WTC11 (cell line): ENCODE measurements around the gene ZNF214. TPM values are rescaled to one million over a fixed set of nuclear protein-coding genes. Genes with fewer than 3 reads are reported as not detected.

Experiments used
- ATAC-seq: fragments of 200-7000 bp; cut with Tn5 transposase; 2 replicates; pipeline ENCODE4 v1.10.0; 2021; ENCODE audit warnings: mild to moderate bottlenecking, moderate library complexity
- CTCF ChIA-PET: fragments of 300-600 bp; sonication (Branson Sonifier 250); formaldehyde crosslinking; loops from one replicate; lab custom pipeline; 2021; ENCODE audit warnings: antibody characterized with exemption; lab: Charles Lee
- POLR2A ChIA-PET: fragments of 350-600 bp; sonication (Branson Sonifier 250); formaldehyde crosslinking; loops from one replicate; lab custom pipeline; 2021; ENCODE audit warnings: antibody characterized with exemption; lab: Charles Lee
- DNase-seq: peaks from one replicate; pipeline ENCODE4 v3.0.0; 2021; ENCODE audit warnings: low spot score
- H3K27ac Mint-ChIP-seq: 2 replicates; pipeline ENCODE4 v1.8.0; 2021; ENCODE audit warnings: mixed read lengths
- H3K27me3 Mint-ChIP-seq: 2 replicates; pipeline ENCODE4 v1.8.0; 2021; ENCODE audit warnings: low read depth, mild to moderate bottlenecking, moderate library complexity, mixed read lengths
- H3K36me3 Mint-ChIP-seq: 2 replicates; pipeline ENCODE4 v1.8.0; 2021; ENCODE audit warnings: mixed read lengths
- H3K4me1 Mint-ChIP-seq: 2 replicates; pipeline ENCODE4 v1.8.0; 2022; ENCODE audit warnings: mixed read lengths
- H3K4me3 Mint-ChIP-seq: 2 replicates; pipeline ENCODE4 v1.8.0; 2021; ENCODE audit warnings: mild to moderate bottlenecking, moderate library complexity, mixed read lengths
- H3K9me3 Mint-ChIP-seq: 2 replicates; pipeline ENCODE4 v1.8.0; 2021; ENCODE audit warnings: mixed read lengths
- CBFB ChIP-seq: sonication (generic); formaldehyde crosslinking; IDR thresholded peaks from 2 replicates; pipeline ENCODE4 v1.8.1; 2022; ENCODE audit warnings: mild to moderate bottlenecking, low read depth, missing genetic modification reagents
- CREB1 ChIP-seq: sonication (generic); formaldehyde crosslinking; IDR thresholded peaks from 2 replicates; pipeline ENCODE4 v1.8.0; 2023; ENCODE audit warnings: mild to moderate bottlenecking, missing genetic modification reagents
- ELF4 ChIP-seq: sonication (generic); formaldehyde crosslinking; IDR thresholded peaks from 2 replicates; pipeline ENCODE4 v1.8.1; 2022; ENCODE audit warnings: low read depth, mild to moderate bottlenecking, moderate library complexity, missing genetic modification reagents
- EMX1 ChIP-seq: fragments of 250-450 bp; sonication (Bioruptor Pico); IDR thresholded peaks from 2 replicates; pipeline ENCODE4 v1.8.0; 2021; ENCODE audit warnings: mild to moderate bottlenecking
- NFE2L1 ChIP-seq: sonication (generic); formaldehyde crosslinking; IDR thresholded peaks from 2 replicates; pipeline ENCODE4 v1.8.1; 2023; ENCODE audit warnings: missing genetic modification reagents
- NR1H2 ChIP-seq: sonication (generic); formaldehyde crosslinking; IDR thresholded peaks from 2 replicates; pipeline ENCODE4 v1.9.0; 2021; ENCODE audit warnings: mild to moderate bottlenecking, moderate library complexity, missing genetic modification reagents
- OVOL2 ChIP-seq: fragments of 250-450 bp; sonication (Bioruptor Pico); IDR thresholded peaks from 2 replicates; pipeline ENCODE4 v1.9.0; 2021; ENCODE audit warnings: mild to moderate bottlenecking, borderline replicate concordance
- RORB ChIP-seq: fragments of 250-450 bp; sonication (Bioruptor Pico); IDR thresholded peaks from 2 replicates; pipeline ENCODE4 v1.9.0; 2021; ENCODE audit warnings: mild to moderate bottlenecking
- TEAD4 ChIP-seq: sonication (generic); formaldehyde crosslinking; IDR thresholded peaks from 2 replicates; pipeline ENCODE4 v1.8.0; 2022; ENCODE audit warnings: mild to moderate bottlenecking, missing genetic modification reagents
- ZNF138 ChIP-seq: sonication (generic); formaldehyde crosslinking; conservative IDR thresholded peaks from 2 replicates; pipeline ENCODE4 v1.8.1; 2022; ENCODE audit warnings: mild to moderate bottlenecking, moderate library complexity, missing genetic modification reagents
- ZNF396 ChIP-seq: fragments of 250-450 bp; sonication (Bioruptor Pico); IDR thresholded peaks from 2 replicates; pipeline ENCODE4 v1.8.0; 2021; ENCODE audit warnings: mild to moderate bottlenecking, moderate library complexity, borderline replicate concordance
- ZNF423 ChIP-seq: fragments of 250-450 bp; sonication (Bioruptor Pico); IDR thresholded peaks from 2 replicates; pipeline ENCODE4 v2.1.2; 2022; ENCODE audit warnings: mild to moderate bottlenecking, moderate library complexity
- total RNA-seq: library from RNA; stranded (reverse); gene quantifications from 3 replicates; pipeline ENCODE4 v1.2.3, GENCODE V29; 2021
- TF ChIP-seq, protein P1 (sequence below): fragments of 250-450 bp; sonication (Bioruptor Pico); IDR thresholded peaks from 2 replicates; pipeline ENCODE4 v2.1.2; 2022; ENCODE audit warnings: mild to moderate bottlenecking, moderate library complexity
- TF ChIP-seq, protein P2 (sequence below): sonication (generic); formaldehyde crosslinking; IDR thresholded peaks from 2 replicates; pipeline ENCODE4 v1.8.1; 2022; ENCODE audit warnings: mild to moderate bottlenecking, missing genetic modification reagents, moderate library complexity, borderline replicate concordance
- TF ChIP-seq, protein P3 (sequence below): sonication (generic); formaldehyde crosslinking; IDR thresholded peaks from 2 replicates; pipeline ENCODE4 v1.8.0; 2022; ENCODE audit warnings: missing genetic modification reagents
- TF ChIP-seq, protein P4 (sequence below): sonication (generic); formaldehyde crosslinking; IDR thresholded peaks from 2 replicates; pipeline ENCODE4 v1.8.0; 2022; ENCODE audit warnings: mild to moderate bottlenecking, missing genetic modification reagents
- TF ChIP-seq, protein P5 (sequence below): sonication (generic); formaldehyde crosslinking; conservative IDR thresholded peaks from 2 replicates; pipeline ENCODE4 v1.8.1; 2022; ENCODE audit warnings: mild to moderate bottlenecking, missing genetic modification reagents
- TF ChIP-seq, protein P6 (sequence below): sonication (generic); formaldehyde crosslinking; IDR thresholded peaks from 2 replicates; pipeline ENCODE4 v1.8.1; 2022; ENCODE audit warnings: missing genetic modification reagents, borderline replicate concordance
- TF ChIP-seq, protein P7 (sequence below): fragments of 250-450 bp; sonication (Bioruptor Pico); IDR thresholded peaks from 2 replicates; pipeline ENCODE4 v1.9.0; 2021; ENCODE audit warnings: moderate library complexity, mild to moderate bottlenecking, inconsistent platforms, borderline replicate concordance

ZNF214 gene
- total RNA-seq, 1 experiment from 2014 or later, result 4.1 TPM

DNA sequence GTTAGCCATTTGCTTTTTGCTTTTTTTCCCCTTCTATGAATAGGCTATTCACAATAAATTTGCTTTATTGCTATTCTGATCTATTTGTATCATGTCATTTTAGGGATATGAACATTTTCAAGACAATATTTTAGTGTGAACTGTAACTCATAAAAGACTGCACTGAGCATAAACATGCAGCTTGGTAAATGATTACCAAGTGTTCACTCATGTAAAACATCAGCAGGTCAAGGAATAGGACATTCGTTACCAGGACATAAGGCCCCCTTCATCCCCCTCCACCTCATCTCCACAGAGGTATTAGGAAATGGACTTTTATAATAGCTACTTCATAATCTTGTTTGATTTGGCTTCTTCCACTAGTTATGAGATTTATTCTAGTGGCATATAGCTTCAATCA, 12.5 kb upstream of the ZNF214 start (continued):
- no peak for TF ChIP-seq ZNF138 (CRISPR knock-in tag)
- TF ChIP-seq, protein P1, sequence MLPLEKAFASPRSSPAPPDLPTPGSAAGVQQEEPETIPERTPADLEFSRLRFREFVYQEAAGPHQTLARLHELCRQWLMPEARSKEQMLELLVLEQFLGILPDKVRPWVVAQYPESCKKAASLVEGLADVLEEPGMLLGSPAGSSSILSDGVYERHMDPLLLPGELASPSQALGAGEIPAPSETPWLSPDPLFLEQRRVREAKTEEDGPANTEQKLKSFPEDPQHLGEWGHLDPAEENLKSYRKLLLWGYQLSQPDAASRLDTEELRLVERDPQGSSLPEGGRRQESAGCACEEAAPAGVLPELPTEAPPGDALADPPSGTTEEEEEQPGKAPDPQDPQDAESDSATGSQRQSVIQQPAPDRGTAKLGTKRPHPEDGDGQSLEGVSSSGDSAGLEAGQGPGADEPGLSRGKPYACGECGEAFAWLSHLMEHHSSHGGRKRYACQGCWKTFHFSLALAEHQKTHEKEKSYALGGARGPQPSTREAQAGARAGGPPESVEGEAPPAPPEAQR (CRISPR knock-in tag), result no peak
- TF ChIP-seq, protein P2, sequence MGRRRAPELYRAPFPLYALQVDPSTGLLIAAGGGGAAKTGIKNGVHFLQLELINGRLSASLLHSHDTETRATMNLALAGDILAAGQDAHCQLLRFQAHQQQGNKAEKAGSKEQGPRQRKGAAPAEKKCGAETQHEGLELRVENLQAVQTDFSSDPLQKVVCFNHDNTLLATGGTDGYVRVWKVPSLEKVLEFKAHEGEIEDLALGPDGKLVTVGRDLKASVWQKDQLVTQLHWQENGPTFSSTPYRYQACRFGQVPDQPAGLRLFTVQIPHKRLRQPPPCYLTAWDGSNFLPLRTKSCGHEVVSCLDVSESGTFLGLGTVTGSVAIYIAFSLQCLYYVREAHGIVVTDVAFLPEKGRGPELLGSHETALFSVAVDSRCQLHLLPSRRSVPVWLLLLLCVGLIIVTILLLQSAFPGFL, result no peak
- no peak for TF ChIP-seq NR1H2 (CRISPR knock-in tag)
- no peak for TF ChIP-seq RORB (CRISPR knock-in tag)
- TF ChIP-seq, protein P3, sequence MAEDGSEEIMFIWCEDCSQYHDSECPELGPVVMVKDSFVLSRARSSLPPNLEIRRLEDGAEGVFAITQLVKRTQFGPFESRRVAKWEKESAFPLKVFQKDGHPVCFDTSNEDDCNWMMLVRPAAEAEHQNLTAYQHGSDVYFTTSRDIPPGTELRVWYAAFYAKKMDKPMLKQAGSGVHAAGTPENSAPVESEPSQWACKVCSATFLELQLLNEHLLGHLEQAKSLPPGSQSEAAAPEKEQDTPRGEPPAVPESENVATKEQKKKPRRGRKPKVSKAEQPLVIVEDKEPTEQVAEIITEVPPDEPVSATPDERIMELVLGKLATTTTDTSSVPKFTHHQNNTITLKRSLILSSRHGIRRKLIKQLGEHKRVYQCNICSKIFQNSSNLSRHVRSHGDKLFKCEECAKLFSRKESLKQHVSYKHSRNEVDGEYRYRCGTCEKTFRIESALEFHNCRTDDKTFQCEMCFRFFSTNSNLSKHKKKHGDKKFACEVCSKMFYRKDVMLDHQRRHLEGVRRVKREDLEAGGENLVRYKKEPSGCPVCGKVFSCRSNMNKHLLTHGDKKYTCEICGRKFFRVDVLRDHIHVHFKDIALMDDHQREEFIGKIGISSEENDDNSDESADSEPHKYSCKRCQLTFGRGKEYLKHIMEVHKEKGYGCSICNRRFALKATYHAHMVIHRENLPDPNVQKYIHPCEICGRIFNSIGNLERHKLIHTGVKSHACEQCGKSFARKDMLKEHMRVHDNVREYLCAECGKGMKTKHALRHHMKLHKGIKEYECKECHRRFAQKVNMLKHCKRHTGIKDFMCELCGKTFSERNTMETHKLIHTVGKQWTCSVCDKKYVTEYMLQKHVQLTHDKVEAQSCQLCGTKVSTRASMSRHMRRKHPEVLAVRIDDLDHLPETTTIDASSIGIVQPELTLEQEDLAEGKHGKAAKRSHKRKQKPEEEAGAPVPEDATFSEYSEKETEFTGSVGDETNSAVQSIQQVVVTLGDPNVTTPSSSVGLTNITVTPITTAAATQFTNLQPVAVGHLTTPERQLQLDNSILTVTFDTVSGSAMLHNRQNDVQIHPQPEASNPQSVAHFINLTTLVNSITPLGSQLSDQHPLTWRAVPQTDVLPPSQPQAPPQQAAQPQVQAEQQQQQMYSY (CRISPR knock-in tag), result no peak
- TF ChIP-seq, protein P4, sequence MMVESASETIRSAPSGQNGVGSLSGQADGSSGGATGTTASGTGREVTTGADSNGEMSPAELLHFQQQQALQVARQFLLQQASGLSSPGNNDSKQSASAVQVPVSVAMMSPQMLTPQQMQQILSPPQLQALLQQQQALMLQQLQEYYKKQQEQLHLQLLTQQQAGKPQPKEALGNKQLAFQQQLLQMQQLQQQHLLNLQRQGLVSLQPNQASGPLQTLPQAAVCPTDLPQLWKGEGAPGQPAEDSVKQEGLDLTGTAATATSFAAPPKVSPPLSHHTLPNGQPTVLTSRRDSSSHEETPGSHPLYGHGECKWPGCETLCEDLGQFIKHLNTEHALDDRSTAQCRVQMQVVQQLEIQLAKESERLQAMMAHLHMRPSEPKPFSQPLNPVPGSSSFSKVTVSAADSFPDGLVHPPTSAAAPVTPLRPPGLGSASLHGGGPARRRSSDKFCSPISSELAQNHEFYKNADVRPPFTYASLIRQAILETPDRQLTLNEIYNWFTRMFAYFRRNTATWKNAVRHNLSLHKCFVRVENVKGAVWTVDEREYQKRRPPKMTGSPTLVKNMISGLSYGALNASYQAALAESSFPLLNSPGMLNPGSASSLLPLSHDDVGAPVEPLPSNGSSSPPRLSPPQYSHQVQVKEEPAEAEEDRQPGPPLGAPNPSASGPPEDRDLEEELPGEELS (CRISPR knock-in tag), result no peak

DNA sequence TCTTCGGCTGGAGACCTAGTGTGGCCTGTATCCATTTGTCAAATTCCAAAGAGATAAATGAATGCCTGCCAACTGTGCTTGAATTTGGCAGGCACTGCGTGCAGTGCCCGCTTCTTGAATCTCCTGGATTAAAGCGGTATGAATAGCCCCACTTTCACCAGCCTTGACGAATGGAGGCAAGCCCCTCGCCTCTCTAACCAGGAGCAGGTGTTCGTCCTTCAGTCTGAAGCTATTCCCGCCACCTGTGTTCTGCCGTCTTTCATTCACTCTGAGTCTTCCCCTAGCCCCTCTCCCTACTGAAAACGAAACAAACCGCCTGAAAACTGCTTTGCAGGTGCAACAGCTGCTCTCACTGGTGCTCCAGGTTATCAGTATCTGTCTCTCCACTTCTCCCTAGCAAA, 11.3 kb upstream of the ZNF214 start:
- ChIA-PET CTCF (no interaction called here), POLR2A (no interaction called here)
- Mint-ChIP-seq H3K4me1 (no peaks in the 10 kb centered on the region), H3K9me3 (no peaks in the 10 kb centered on the region), H3K4me3 (no peak overlapping the region), H3K27ac (no peak overlapping the region), H3K27me3 (peaks cover 22% of the 10 kb centered on the region), H3K36me3 (no peaks in the 10 kb centered on the region)
- DNase-seq, result no peak
- ATAC-seq, result no peak
- TF ChIP-seq NFE2L1 (CRISPR knock-in tag), result no peak
- no peak for TF ChIP-seq EMX1 (CRISPR knock-in tag)
- TF ChIP-seq ZNF396, result no peak
- TF ChIP-seq TEAD4 (CRISPR knock-in tag), result no peak
- no peak for TF ChIP-seq ELF4 (CRISPR knock-in tag)
- TF ChIP-seq, protein P5, sequence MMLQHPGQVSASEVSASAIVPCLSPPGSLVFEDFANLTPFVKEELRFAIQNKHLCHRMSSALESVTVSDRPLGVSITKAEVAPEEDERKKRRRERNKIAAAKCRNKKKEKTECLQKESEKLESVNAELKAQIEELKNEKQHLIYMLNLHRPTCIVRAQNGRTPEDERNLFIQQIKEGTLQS (CRISPR knock-in tag), result no peak
- TF ChIP-seq OVOL2 (CRISPR knock-in tag), result no peak
- no peak for TF ChIP-seq CBFB (CRISPR knock-in tag)
- TF ChIP-seq, protein P4 (CRISPR knock-in tag), result no peak
- no peak for TF ChIP-seq ZNF423 (CRISPR knock-in tag)
- TF ChIP-seq, protein P6, sequence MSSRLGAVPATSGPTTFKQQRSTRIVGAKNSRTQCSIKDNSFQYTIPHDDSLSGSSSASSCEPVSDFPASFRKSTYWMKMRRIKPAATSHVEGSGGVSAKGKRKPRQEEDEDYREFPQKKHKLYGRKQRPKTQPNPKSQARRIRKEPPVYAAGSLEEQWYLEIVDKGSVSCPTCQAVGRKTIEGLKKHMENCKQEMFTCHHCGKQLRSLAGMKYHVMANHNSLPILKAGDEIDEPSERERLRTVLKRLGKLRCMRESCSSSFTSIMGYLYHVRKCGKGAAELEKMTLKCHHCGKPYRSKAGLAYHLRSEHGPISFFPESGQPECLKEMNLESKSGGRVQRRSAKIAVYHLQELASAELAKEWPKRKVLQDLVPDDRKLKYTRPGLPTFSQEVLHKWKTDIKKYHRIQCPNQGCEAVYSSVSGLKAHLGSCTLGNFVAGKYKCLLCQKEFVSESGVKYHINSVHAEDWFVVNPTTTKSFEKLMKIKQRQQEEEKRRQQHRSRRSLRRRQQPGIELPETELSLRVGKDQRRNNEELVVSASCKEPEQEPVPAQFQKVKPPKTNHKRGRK, result no peak
- TF ChIP-seq, protein P7, sequence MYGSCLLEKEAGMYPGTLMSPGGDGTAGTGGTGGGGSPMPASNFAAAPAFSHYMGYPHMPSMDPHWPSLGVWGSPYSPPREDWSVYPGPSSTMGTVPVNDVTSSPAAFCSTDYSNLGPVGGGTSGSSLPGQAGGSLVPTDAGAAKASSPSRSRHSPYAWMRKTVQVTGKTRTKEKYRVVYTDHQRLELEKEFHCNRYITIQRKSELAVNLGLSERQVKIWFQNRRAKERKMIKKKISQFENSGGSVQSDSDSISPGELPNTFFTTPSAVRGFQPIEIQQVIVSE (CRISPR knock-in tag), result no peak
- no peak for TF ChIP-seq CREB1 (CRISPR knock-in tag)
